HCEC 1CT (cell line): ENCODE results near the gene PSEN1.

Experiments used
- DNase-seq: peaks from one replicate; pipeline ENCODE4 v3.0.0-alpha.2; 2017

Gene PSEN1

GRCh38 chr14:73221945-73222344 lies 85.6 kb downstream of the PSEN1 start:
- DNase-seq = peak; percentile 36

GRCh38 chr14:73223049-73223448 lies 86.7 kb downstream of the PSEN1 start:
- DNase-seq = no peak

GRCh38 chr14:73225496-73225895 lies 89.2 kb downstream of the PSEN1 start:
- no peak for DNase-seq

GRCh38 chr14:73227812-73228781 lies 91.8 kb downstream of the PSEN1 start:
- DNase-seq = peak; percentile 72

- DNase-seq = no peak
These were observed 93.7 kb downstream of the PSEN1 start for GRCh38 chr14:73230051-73230450.

- peak; percentile 28 for DNase-seq
These were observed 95.9 kb downstream of the PSEN1 start for GRCh38 chr14:73231981-73232851.

- no peak for DNase-seq
These were observed 96.7 kb downstream of the PSEN1 start for GRCh38 chr14:73232984-73233383.

- no peak for DNase-seq
These were observed 97.3 kb downstream of the PSEN1 start for GRCh38 chr14:73233564-73233963.

GRCh38 chr14:73234029-73234428 lies 97.7 kb downstream of the PSEN1 start:
- no peak for DNase-seq

- DNase-seq = no peak
These were observed 98.5 kb downstream of the PSEN1 start for GRCh38 chr14:73234586-73235394.

- no peak for DNase-seq
These were observed 99.3 kb downstream of the PSEN1 start for GRCh38 chr14:73235531-73236155.

GRCh38 chr14:73236157-73236556 lies 99.8 kb downstream of the PSEN1 start:
- no peak for DNase-seq

- no peak for DNase-seq
These were observed 100.5 kb downstream of the PSEN1 start for GRCh38 chr14:73236752-73237218.

GRCh38 chr14:73237219-73237785 lies 101.0 kb downstream of the PSEN1 start, which contains the start of gene PAPLN:
Gene PAPLN, plus strand, starts transcription at chr14:73237506. Its CDS starts 2,273 bp downstream, at chr14:73239779.
- no peak for DNase-seq

- DNase-seq = no peak
These were observed 101.6 kb downstream of the PSEN1 start for GRCh38 chr14:73237786-73238423.

GRCh38 chr14:73238424-73238852 lies 102.1 kb downstream of the PSEN1 start:
- peak; percentile 59 for DNase-seq

- no peak for DNase-seq
These were observed 102.6 kb downstream of the PSEN1 start for GRCh38 chr14:73238941-73239340.

- DNase-seq = peak; percentile 24
These were observed 103.3 kb downstream of the PSEN1 start for GRCh38 chr14:73239393-73240241.

- no peak for DNase-seq
These were observed 104.6 kb downstream of the PSEN1 start for GRCh38 chr14:73240816-73241480.
